Stimulated activated CD4-positive, alpha-beta T cell treated with anti-CD3 and anti-CD28 coated beads, Interleukin-2, amount 100 ng/mL, for 4 hours (primary cell): ENCODE measurements around the gene KCND2.
"Not testable (repeated sequence)": the region's sequence is repeated elsewhere in the genome, so short reads cannot be mapped to it uniquely, and the experiment has no call there.

Source experiments
- DNase-seq: peaks from one replicate; pipeline ENCODE4 v3.0.0-alpha.2; 2020; ENCODE audit warnings: low read depth

The KCND2 gene

GRCh38 chr7:120743128-120743527, 470.2 kb downstream of the KCND2 start:
- DNase-seq = no peak

GRCh38 chr7:120760050-120760449, 487.1 kb downstream of the KCND2 start:
- no peak for DNase-seq

- DNase-seq = no peak
Measured at GRCh38 chr7:120760851-120761250, 487.9 kb downstream of the KCND2 start.

- DNase-seq = no peak
Measured at GRCh38 chr7:120770206-120770605, 497.2 kb downstream of the KCND2 start.

- DNase-seq = no peak
Measured at GRCh38 chr7:120774481-120774880, 501.5 kb downstream of the KCND2 start.

GRCh38 chr7:120775755-120776154, 502.8 kb downstream of the KCND2 start:
- no peak for DNase-seq

- not testable (repeated sequence) for DNase-seq
Measured at GRCh38 chr7:120779078-120779477, 506.1 kb downstream of the KCND2 start.

- not testable (repeated sequence) for DNase-seq
Measured at GRCh38 chr7:120780451-120780850, 507.5 kb downstream of the KCND2 start.

- DNase-seq = no peak
Measured at GRCh38 chr7:120780938-120781337, 508.0 kb downstream of the KCND2 start.

GRCh38 chr7:120781924-120782323, 508.9 kb downstream of the KCND2 start:
- DNase-seq = not testable (repeated sequence)

- no peak for DNase-seq
Measured at GRCh38 chr7:120783273-120783672, 510.3 kb downstream of the KCND2 start.

- no peak for DNase-seq
Measured at GRCh38 chr7:120783721-120784120, 510.7 kb downstream of the KCND2 start.

- DNase-seq = no peak
Measured at GRCh38 chr7:120785095-120785494, 512.1 kb downstream of the KCND2 start.

- DNase-seq = peak; percentile 30
Measured at GRCh38 chr7:120792091-120792860, 519.3 kb downstream of the KCND2 start.

GRCh38 chr7:120792861-120793130, 519.8 kb downstream of the KCND2 start:
- DNase-seq = no peak

- DNase-seq = no peak
Measured at GRCh38 chr7:120793213-120793936, 520.4 kb downstream of the KCND2 start.

GRCh38 chr7:120794106-120794729, 521.2 kb downstream of the KCND2 start:
- DNase-seq = no peak

GRCh38 chr7:120797026-120797645, 524.2 kb downstream of the KCND2 start:
- no peak for DNase-seq

GRCh38 chr7:120799147-120799546, 526.2 kb downstream of the KCND2 start:
- DNase-seq = no peak
